Neural cell (in vitro differentiated cells): ENCODE measurements around the gene RYR1. TPM values are rescaled to one million over a fixed set of nuclear protein-coding genes. Genes with fewer than 3 reads are reported as not detected.

ENCODE experiments used
- H2AFZ ChIP-seq: fragments of 200-600, 300-800 bp; sonication (generic), shearing (Covaris generic); 2 replicates; pipeline ENCODE4 v1.6.0; 2014; ENCODE audit warnings: low read depth, mild to moderate bottlenecking, antibody characterized with exemption, low read length, moderate library complexity
- H3F3A ChIP-seq: fragments of 200-600 bp; shearing (Covaris generic); 2 replicates; pipeline ENCODE4 v1.6.1; 2016; ENCODE audit warnings: mild to moderate bottlenecking, moderate library complexity, mixed read lengths, antibody characterized with exemption, low read length; ENCODE audit not compliant: insufficient read depth, poor library complexity, severe bottlenecking
- H3K27ac ChIP-seq: fragments of 200-600, 300-800 bp; sonication (generic), shearing (Covaris generic); 2 replicates; pipeline ENCODE4 v1.5.1; 2014; ENCODE audit warnings: mild to moderate bottlenecking, low read length, moderate library complexity
- H3K27me3 ChIP-seq: fragments of 300-800, 200-600 bp; sonication (generic), shearing (Covaris generic); 2 replicates; pipeline ENCODE4 v1.6.0; 2014; ENCODE audit warnings: mild to moderate bottlenecking, low read depth, low read length, moderate library complexity; ENCODE audit not compliant: insufficient read depth
- H3K36me3 ChIP-seq: fragments of 300-800, 200-600 bp; sonication (generic), shearing (Covaris generic); 2 replicates; pipeline ENCODE4 v1.5.1; 2014; ENCODE audit warnings: mild to moderate bottlenecking, antibody characterized with exemption, low read length, moderate library complexity; ENCODE audit not compliant: insufficient read depth
- H3K4me2 ChIP-seq: fragments of 300-800, 200-600 bp; sonication (generic), shearing (Covaris generic); 2 replicates; pipeline ENCODE4 v1.6.0; 2014; ENCODE audit warnings: mild to moderate bottlenecking, low read length
- H3K4me3 ChIP-seq: fragments of 300-800, 200-600 bp; sonication (generic), shearing (Covaris generic); 2 replicates; pipeline ENCODE4 v1.5.1; 2014; ENCODE audit warnings: mild to moderate bottlenecking, low read length, moderate library complexity
- H3K79me2 ChIP-seq: fragments of 200-600 bp; shearing (Covaris generic); replicated peaks from 2 replicates; pipeline ENCODE4 v1.6.0; 2014; ENCODE audit warnings: mild to moderate bottlenecking, low read length, moderate library complexity; ENCODE audit not compliant: insufficient read depth
- H3K9ac ChIP-seq: fragments of 300-800, 200-600 bp; sonication (generic), shearing (Covaris generic); 2 replicates; pipeline ENCODE4 v1.6.1; 2016; ENCODE audit warnings: mild to moderate bottlenecking, low read length, mixed read lengths
- H3K9me2 ChIP-seq: fragments of 200-600 bp; shearing (Covaris generic); 2 replicates; pipeline ENCODE4 v1.6.1; 2016; ENCODE audit warnings: mild to moderate bottlenecking, low read length, mixed read lengths; ENCODE audit not compliant: insufficient read depth
- H3K9me3 ChIP-seq: fragments of 200-600, 300-800 bp; sonication (generic), shearing (Covaris generic); 2 replicates; pipeline ENCODE4 v1.6.1; 2016; ENCODE audit warnings: mild to moderate bottlenecking, mixed run types, low read length, moderate library complexity, mixed read lengths
- H4K20me1 ChIP-seq: fragments of 200-600 bp; shearing (Covaris generic); 2 replicates; pipeline ENCODE4 v1.6.1; 2016; ENCODE audit warnings: mild to moderate bottlenecking, mixed run types; ENCODE audit not compliant: insufficient read depth
- CTCF ChIP-seq: fragments of 450-650 bp; IDR thresholded peaks from 2 replicates; pipeline ENCODE4 v1.5.1; 2014; ENCODE audit warnings: antibody characterized with exemption, mild to moderate bottlenecking, moderate library complexity; ENCODE audit not compliant: poor library complexity, severe bottlenecking
- EP300 ChIP-seq: fragments of 450-650 bp; conservative IDR thresholded peaks from 2 replicates; pipeline ENCODE4 v1.6.1; 2014; ENCODE audit warnings: antibody characterized with exemption, mild to moderate bottlenecking, moderate library complexity; ENCODE audit not compliant: poor library complexity, severe bottlenecking
- EZH2 ChIP-seq: fragments of 200-600, 300-800 bp; shearing (Covaris generic), sonication (generic); IDR thresholded peaks from 2 replicates; pipeline ENCODE4 v1.6.1; 2014; ENCODE audit warnings: antibody characterized with exemption, low read length, borderline replicate concordance, mild to moderate bottlenecking; ENCODE audit not compliant: insufficient read depth, poor library complexity, severe bottlenecking
- MXI1 ChIP-seq: fragments of 450-650 bp; conservative IDR thresholded peaks from 2 replicates; pipeline ENCODE4 v1.6.1; 2014; ENCODE audit warnings: antibody characterized with exemption, mild to moderate bottlenecking; ENCODE audit not compliant: poor library complexity, severe bottlenecking
- POLR2AphosphoS5 ChIP-seq: IDR thresholded peaks from 2 replicates; pipeline ENCODE4 v1.6.1; 2012
- RAD21 ChIP-seq: fragments of 450-650 bp; conservative IDR thresholded peaks from 2 replicates; pipeline ENCODE4 v1.6.1; 2014; ENCODE audit warnings: antibody characterized with exemption, mild to moderate bottlenecking, moderate library complexity
- REST ChIP-seq: IDR thresholded peaks from 2 replicates; pipeline ENCODE4 v1.6.1; 2012; ENCODE audit warnings: borderline replicate concordance
- SMC3 ChIP-seq: fragments of 450-650 bp; conservative IDR thresholded peaks from 2 replicates; pipeline ENCODE4 v1.6.1; 2014; ENCODE audit warnings: antibody characterized with exemption, mild to moderate bottlenecking, moderate library complexity; ENCODE audit not compliant: poor library complexity
- TAF1 ChIP-seq: IDR thresholded peaks from 2 replicates; pipeline ENCODE4 v1.6.1; 2012; ENCODE audit warnings: low read depth
- polyA plus RNA-seq: library from polyadenylated mRNA; depleted of rRNA; stranded (reverse); fragments of >200 nt; gene quantifications from 2 replicates; pipeline ENCODE4 v1.2.3, GENCODE V29; 2014

The RYR1 gene
- polyA plus RNA-seq, 1 donor from 2014 or later = 0.69 TPM

GRCh38 chr19:38429055-38429810 is 4.3 kb upstream of the RYR1 start:
- H3K27ac ChIP-seq = no peak overlapping the region
- no peak overlapping the region for H2AFZ ChIP-seq
- no peak overlapping the region for H3K4me2 ChIP-seq
- no peak for TF ChIP-seq TAF1
- no peak for TF ChIP-seq MXI1
- TF ChIP-seq CTCF = no peak
- TF ChIP-seq POLR2AphosphoS5 = no peak
- TF ChIP-seq REST = no peak
- TF ChIP-seq EP300 = no peak
- TF ChIP-seq RAD21 = no peak
- TF ChIP-seq SMC3 = no peak
- TF ChIP-seq EZH2 = no peak
- H3K27me3 ChIP-seq = peaks cover 6% of the 10 kb centered on the region
- H4K20me1 ChIP-seq = no peaks in the 10 kb centered on the region
- no peak overlapping the region for H3K4me3 ChIP-seq
- H3K79me2 ChIP-seq = no peaks in the 10 kb centered on the region
- H3K36me3 ChIP-seq = no peaks in the 10 kb centered on the region
- no peaks in the 10 kb centered on the region for H3K9me3 ChIP-seq
- no peaks in the 10 kb centered on the region for H3F3A ChIP-seq
- no peaks in the 10 kb centered on the region for H3K9me2 ChIP-seq
- H3K9ac ChIP-seq = no peak overlapping the region

- Histone ChIP-seq H3F3A (no peaks in the 10 kb centered on the region), H3K4me2 (no peak overlapping the region), H3K9ac (no peak overlapping the region), H3K4me3 (no peak overlapping the region), H3K9me3 (no peaks in the 10 kb centered on the region), H3K27me3 (peaks cover 9% of the 10 kb centered on the region), H3K79me2 (no peaks in the 10 kb centered on the region), H2AFZ (no peak overlapping the region), H3K9me2 (no peaks in the 10 kb centered on the region), H4K20me1 (no peaks in the 10 kb centered on the region), H3K36me3 (no peaks in the 10 kb centered on the region), H3K27ac (no peak overlapping the region)
- TF ChIP-seq EP300 = no peak
- no peak for TF ChIP-seq EZH2
- no peak for TF ChIP-seq REST
- TF ChIP-seq POLR2AphosphoS5 = no peak
- no peak for TF ChIP-seq TAF1
- no peak for TF ChIP-seq CTCF
- no peak for TF ChIP-seq SMC3
- no peak for TF ChIP-seq RAD21
- TF ChIP-seq MXI1 = no peak
Measured at GRCh38 chr19:38429811-38430156, 3.7 kb upstream of the RYR1 start.
